AG10803 (cell line): Measurements from ENCODE around the gene CTXN3.

Experiments used
- DNase-seq: peaks from one replicate; pipeline ENCODE4 v3.0.0; 2010; ENCODE audit warnings: low read depth
- H3K4me3 ChIP-seq: 2 replicates; pipeline ENCODE4 v1.5.1; 2011; ENCODE audit warnings: mild to moderate bottlenecking, low read length, control low read depth
- TF ChIP-seq, protein P1 (sequence below): conservative IDR thresholded peaks from 2 replicates; pipeline ENCODE4 v1.5.1; 2011; ENCODE audit warnings: mild to moderate bottlenecking, low read length, control low read depth, inconsistent platforms

The CTXN3 gene

DNA sequence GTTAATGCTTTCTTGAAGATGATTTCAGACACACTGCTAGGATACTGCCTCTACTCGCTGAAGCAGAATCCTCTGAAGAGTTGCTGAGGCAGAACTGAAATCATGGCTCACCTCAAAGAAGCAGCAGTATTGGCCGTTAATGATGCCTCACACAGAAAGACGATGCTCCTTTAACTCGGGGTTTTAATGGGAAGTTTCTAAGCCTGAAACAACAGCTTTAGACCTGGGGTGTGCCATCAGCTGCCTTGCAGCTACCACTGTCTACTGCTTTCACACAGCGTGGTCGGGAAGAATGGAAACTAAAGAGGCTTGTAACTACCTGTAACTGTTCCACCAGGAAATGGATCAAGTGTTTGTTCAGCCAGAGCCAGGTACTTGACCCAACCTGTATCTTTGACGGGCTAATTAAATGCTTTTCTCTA, at the start of gene CTXN3:
Gene CTXN3 (plus strand): TSS at position 65 of the 422 bp plus-strand sequence. CDS start 8,440 bp downstream, outside the sequence.
- no peak within 1 kb of the TSS for H3K4me3 ChIP-seq
- DNase-seq, result no peak
- TF ChIP-seq, protein P1, sequence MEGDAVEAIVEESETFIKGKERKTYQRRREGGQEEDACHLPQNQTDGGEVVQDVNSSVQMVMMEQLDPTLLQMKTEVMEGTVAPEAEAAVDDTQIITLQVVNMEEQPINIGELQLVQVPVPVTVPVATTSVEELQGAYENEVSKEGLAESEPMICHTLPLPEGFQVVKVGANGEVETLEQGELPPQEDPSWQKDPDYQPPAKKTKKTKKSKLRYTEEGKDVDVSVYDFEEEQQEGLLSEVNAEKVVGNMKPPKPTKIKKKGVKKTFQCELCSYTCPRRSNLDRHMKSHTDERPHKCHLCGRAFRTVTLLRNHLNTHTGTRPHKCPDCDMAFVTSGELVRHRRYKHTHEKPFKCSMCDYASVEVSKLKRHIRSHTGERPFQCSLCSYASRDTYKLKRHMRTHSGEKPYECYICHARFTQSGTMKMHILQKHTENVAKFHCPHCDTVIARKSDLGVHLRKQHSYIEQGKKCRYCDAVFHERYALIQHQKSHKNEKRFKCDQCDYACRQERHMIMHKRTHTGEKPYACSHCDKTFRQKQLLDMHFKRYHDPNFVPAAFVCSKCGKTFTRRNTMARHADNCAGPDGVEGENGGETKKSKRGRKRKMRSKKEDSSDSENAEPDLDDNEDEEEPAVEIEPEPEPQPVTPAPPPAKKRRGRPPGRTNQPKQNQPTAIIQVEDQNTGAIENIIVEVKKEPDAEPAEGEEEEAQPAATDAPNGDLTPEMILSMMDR, result no peak

- TF ChIP-seq, protein P1, result no peak
- DNase-seq, result no peak
- no peak overlapping the region for H3K4me3 ChIP-seq
Observed at GRCh38 chr5:127599320-127599719, 49.6 kb upstream of the CTXN3 start.

DNA sequence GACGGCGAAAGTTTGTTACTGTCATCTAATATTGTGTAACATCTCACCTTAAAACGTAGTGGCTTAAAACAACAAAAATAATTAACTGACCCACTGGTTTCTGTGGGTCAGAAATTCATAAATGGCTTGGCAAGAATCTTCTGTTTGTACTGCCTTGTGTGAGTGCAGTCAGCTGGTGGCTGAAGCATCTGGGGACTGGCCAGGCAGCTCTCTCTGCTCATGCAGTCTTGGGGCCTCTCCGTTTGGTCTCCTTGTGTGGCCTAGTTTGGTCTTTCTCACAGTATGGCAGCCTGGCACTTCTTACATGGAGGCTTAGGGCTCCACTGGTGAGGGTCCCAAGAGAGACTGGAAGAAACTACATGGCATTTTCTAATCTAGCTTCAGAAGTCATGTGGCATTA, 49.0 kb upstream of the CTXN3 start:
- TF ChIP-seq, protein P1, result no peak
- no peak overlapping the region for H3K4me3 ChIP-seq
- no peak for DNase-seq

DNA sequence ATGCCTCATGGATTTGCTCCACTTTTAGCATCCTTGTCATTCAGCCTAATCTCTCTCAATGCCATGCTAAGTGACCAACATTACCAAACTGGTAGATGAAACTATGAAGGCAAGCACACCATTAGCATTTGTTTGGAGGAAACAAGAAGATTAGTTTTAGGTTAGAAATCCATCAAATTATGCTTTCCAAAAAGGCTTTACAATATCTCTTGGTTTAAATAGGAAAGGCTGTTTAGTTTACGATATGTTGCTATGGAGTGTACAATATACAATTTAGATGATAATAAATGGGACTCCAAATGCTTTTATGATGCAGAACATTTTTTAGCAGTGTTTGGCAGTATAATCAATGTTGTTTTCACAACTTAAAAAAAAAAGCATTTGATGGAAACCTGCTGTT, 47.8 kb upstream of the CTXN3 start:
- H3K4me3 ChIP-seq, result no peak overlapping the region
- TF ChIP-seq, protein P1, result no peak
- no peak for DNase-seq

GRCh38 chr5:127601601-127602000, 47.3 kb upstream of the CTXN3 start:
- TF ChIP-seq, protein P1, result no peak
- H3K4me3 ChIP-seq, result no peak overlapping the region
- no peak for DNase-seq

- H3K4me3 ChIP-seq, result no peak overlapping the region
- DNase-seq, result no peak
- TF ChIP-seq, protein P1, result no peak
Observed at GRCh38 chr5:127602481-127602880, 46.4 kb upstream of the CTXN3 start.

DNA sequence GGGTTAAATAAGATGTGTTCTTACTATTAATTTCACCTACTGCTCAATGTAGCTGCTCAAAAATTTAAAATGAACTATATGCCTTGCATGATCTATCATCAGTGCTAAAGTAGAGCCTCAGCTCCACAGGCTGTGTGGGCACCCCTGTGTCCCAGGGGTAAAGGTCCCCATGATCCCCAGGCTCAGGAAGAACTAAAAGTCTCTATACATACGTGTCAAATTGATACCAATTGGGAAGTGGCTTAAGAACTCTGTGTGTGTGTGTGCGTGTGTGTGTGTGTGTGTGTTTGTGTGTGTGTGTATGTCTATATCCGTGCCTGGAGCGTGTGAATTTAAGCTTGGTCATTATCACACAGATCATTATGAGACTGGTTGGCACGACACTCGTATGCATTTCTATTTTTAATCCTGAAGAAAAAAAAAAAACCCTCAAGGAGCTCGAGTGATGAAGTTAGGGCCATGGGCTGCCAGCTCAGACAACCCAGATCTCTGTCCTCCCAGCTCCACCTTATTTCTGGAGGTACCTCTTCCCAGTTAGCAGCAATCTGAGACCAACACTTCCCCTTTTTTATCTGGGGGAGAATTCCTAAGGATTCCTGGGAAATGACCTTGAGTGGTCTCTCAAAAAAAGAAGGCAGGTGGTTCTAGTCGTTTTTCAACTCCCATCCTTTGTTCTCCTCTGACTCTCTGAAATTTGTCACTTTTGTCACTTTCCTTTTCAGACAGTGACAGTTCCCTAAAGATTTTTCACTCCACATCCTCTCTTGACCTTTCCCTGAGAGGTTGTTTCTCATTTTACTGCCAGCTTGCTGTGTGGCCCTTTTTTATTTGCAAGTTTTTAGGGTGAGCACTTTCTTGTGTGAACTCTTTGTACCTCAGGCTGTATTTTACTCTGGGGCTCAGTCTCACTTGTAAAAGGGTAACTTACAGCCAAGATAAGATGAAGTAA, 45.7 kb upstream of the CTXN3 start:
- no peak overlapping the region for H3K4me3 ChIP-seq
- DNase-seq, result no peak
- TF ChIP-seq, protein P1, result no peak
